ENCODE results near the gene SRD5A3. TPM values are rescaled to one million over a fixed set of nuclear protein-coding genes. Genes with fewer than 3 reads are reported as not detected.
A peak's percentile ranks its signal among the peaks of the same experiment; 100 is the strongest.

SRD5A3 gene
- total RNA-seq, 1 experiment from 2014 or later = 24.0 TPM

DNA sequence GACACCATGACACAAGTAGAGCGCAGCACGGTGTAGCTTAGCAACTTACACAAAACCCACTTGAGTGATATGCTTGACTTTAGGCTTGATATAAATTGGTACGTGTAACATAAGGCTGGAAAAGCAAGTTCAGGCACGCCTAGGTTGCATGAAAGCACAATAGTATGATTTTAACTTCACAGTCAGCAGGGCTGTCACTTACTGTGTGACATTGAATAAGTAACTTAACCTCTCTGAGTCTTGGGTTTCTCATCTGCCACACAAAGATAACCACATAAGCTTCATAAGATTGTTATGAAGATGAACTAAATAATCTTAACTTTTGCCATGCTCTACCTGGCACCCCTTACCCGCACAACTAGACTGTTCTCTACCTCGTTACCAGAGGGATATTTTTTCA, 9.5 kb downstream of the SRD5A3 start:
- H3K4me3 Mint-ChIP-seq = no peak overlapping the region
- ATAC-seq = no peak
- no peak overlapping the region for H3K27ac Mint-ChIP-seq
- peaks cover 36% of the 10 kb centered on the region for H3K36me3 Mint-ChIP-seq
- no peak for DNase-seq (ENCODE audit: low spot score)
- ChIA-PET CTCF (interaction anchor here (1.1 kb wide), 1 partner anchor 10 kb away, joined by 3 read pairs; the partner anchor contains the start of gene SRD5A3), POLR2A (no interaction called here)
- H3K4me1 Mint-ChIP-seq = peaks cover 3% of the 10 kb centered on the region; the same call in 1 of the 2 replicates
- peaks cover 18% of the 10 kb centered on the region for H3K9me3 Mint-ChIP-seq
- H3K27me3 Mint-ChIP-seq (ENCODE audit: low read depth) = no peaks in the 10 kb centered on the region
- TF ChIP-seq ELF4 (CRISPR knock-in tag; IDR thresholded peaks at IDR 0.05; ENCODE audit: low read depth) (no peak), ZNF263 (CRISPR knock-in tag; IDR thresholded peaks at IDR 0.05; ENCODE audit: low read depth) (no peak), CREM (CRISPR knock-in tag; IDR thresholded peaks at IDR 0.05) (no peak), GRHL2 (CRISPR knock-in tag; IDR thresholded peaks at IDR 0.05; ENCODE audit: insufficient replicate concordance, severe bottlenecking) (no peak)
- TF ChIP-seq, protein P1, sequence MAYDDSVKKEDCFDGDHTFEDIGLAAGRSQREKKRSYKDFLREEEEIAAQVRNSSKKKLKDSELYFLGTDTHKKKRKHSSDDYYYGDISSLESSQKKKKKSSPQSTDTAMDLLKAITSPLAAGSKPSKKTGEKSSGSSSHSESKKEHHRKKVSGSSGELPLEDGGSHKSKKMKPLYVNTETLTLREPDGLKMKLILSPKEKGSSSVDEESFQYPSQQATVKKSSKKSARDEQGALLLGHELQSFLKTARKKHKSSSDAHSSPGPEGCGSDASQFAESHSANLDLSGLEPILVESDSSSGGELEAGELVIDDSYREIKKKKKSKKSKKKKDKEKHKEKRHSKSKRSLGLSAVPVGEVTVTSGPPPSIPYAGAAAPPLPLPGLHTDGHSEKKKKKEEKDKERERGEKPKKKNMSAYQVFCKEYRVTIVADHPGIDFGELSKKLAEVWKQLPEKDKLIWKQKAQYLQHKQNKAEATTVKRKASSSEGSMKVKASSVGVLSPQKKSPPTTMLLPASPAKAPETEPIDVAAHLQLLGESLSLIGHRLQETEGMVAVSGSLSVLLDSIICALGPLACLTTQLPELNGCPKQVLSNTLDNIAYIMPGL (CRISPR knock-in tag; IDR thresholded peaks at IDR 0.05) = no peak
- TF ChIP-seq, protein P2, sequence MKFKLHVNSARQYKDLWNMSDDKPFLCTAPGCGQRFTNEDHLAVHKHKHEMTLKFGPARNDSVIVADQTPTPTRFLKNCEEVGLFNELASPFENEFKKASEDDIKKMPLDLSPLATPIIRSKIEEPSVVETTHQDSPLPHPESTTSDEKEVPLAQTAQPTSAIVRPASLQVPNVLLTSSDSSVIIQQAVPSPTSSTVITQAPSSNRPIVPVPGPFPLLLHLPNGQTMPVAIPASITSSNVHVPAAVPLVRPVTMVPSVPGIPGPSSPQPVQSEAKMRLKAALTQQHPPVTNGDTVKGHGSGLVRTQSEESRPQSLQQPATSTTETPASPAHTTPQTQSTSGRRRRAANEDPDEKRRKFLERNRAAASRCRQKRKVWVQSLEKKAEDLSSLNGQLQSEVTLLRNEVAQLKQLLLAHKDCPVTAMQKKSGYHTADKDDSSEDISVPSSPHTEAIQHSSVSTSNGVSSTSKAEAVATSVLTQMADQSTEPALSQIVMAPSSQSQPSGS (CRISPR knock-in tag; IDR thresholded peaks at IDR 0.05; ENCODE audit: borderline replicate concordance, low read depth) = no peak

DNA sequence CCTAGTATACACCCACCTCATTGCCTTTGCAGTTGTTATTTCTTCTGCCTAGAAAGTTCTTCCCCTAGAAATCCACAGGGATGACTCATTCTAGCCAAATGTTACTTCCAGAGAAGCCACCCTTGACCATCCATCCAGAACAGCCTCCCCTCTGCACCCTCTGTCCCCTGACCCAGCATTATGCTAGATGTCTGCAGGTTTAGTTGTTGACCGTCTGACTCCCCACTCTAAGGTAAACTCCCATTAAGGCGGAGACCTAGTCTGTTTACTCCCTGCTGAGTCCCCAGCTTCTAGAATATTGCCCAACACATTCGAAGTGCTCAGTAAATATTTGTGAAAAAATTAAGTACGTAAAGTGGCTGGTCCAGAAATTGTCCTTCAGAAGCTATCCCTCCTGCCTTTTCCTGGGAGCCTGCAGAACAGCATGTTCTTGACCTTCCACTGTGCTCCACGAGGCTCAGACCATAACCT, 11.0 kb downstream of the SRD5A3 start:
- ChIA-PET POLR2A (no interaction called here), CTCF (no interaction called here)
- H3K27me3 Mint-ChIP-seq (ENCODE audit: low read depth) = no peaks in the 10 kb centered on the region
- H3K27ac Mint-ChIP-seq = 0 out of 2 replicates have a peak overlapping the region, but pooled peaks have one; percentile 9
- no peak overlapping the region for H3K4me3 Mint-ChIP-seq
- DNase-seq (ENCODE audit: low spot score) = no peak
- TF ChIP-seq NR3C1 (CRISPR knock-in tag; conservative IDR thresholded peaks at IDR 0.05; ENCODE audit: low read depth) (no peak), TEAD1 (CRISPR knock-in tag; IDR thresholded peaks at IDR 0.05) (no peak)
- ATAC-seq = no peak
- peaks cover 32% of the 10 kb centered on the region for H3K36me3 Mint-ChIP-seq
- peaks cover 18% of the 10 kb centered on the region for H3K9me3 Mint-ChIP-seq
- H3K4me1 Mint-ChIP-seq = peaks cover 5% of the 10 kb centered on the region

DNA sequence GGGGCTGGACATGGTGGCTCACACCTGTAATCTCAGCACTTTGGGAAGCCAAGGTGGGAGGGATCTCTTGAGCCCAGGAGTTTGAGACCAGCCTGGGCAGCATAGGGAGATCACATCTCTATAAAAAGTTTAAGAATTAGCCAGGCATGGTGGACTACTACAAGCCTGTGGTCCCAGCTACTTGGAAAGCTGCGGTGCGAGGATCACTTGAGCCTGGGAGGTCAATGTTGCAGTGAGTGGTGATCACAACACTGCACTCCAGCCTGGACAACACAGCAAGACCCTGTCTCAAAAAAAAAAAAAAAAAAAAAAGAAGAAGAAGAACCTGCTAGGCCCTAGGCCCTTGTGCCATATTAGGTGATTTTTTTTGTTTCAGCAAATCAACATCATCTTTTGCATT, 12.2 kb downstream of the SRD5A3 start:
- H3K4me3 Mint-ChIP-seq = no peak overlapping the region
- ATAC-seq (no peak), DNase-seq (ENCODE audit: low spot score) (no peak)
- H3K4me1 Mint-ChIP-seq = peaks cover 5% of the 10 kb centered on the region
- no peak for TF ChIP-seq ZNF219 (CRISPR knock-in tag; IDR thresholded peaks at IDR 0.05; ENCODE audit: borderline replicate concordance)
- peak; percentile 77 for TF ChIP-seq ZNF121 (CRISPR knock-in tag; IDR thresholded peaks at IDR 0.05)
- H3K27me3 Mint-ChIP-seq (ENCODE audit: low read depth) = no peaks in the 10 kb centered on the region
- ChIA-PET POLR2A (no interaction called here), CTCF (no interaction called here)
- H3K36me3 Mint-ChIP-seq = peaks cover 21% of the 10 kb centered on the region
- H3K27ac Mint-ChIP-seq = no peak overlapping the region
- H3K9me3 Mint-ChIP-seq = peaks cover 9% of the 10 kb centered on the region

DNA sequence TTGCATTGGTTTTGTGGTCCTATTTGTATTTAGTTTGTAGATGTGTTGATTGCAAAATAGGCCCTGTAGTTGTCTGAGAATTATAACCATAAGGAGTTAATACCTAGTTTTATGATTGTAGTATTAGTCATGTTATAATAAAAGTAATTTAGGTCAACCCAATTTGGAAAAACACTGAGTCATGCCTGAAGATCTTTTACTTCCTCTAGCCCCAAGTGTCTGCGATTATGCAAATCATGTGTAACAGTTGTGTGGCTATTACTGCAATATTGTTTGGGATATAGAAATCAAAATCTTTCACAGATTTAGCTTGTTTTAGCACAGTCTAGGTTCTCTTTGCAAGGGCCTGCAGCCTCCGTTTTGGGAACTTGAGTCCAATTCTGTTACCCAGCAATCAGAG, 12.6 kb downstream of the SRD5A3 start:
- TF ChIP-seq, protein P3, sequence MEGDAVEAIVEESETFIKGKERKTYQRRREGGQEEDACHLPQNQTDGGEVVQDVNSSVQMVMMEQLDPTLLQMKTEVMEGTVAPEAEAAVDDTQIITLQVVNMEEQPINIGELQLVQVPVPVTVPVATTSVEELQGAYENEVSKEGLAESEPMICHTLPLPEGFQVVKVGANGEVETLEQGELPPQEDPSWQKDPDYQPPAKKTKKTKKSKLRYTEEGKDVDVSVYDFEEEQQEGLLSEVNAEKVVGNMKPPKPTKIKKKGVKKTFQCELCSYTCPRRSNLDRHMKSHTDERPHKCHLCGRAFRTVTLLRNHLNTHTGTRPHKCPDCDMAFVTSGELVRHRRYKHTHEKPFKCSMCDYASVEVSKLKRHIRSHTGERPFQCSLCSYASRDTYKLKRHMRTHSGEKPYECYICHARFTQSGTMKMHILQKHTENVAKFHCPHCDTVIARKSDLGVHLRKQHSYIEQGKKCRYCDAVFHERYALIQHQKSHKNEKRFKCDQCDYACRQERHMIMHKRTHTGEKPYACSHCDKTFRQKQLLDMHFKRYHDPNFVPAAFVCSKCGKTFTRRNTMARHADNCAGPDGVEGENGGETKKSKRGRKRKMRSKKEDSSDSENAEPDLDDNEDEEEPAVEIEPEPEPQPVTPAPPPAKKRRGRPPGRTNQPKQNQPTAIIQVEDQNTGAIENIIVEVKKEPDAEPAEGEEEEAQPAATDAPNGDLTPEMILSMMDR (IDR thresholded peaks at IDR 0.05) = no peak

More for the DNA sequence above, 12.6 kb downstream of the SRD5A3 start:
- CTCF ChIA-PET = no interaction called here
- no peak overlapping the region for H3K27ac Mint-ChIP-seq
- POLR2A ChIA-PET = no interaction called here
- H3K36me3 Mint-ChIP-seq = peaks cover 18% of the 10 kb centered on the region
- H3K4me1 Mint-ChIP-seq = peaks cover 6% of the 10 kb centered on the region
- ATAC-seq (no peak), DNase-seq (ENCODE audit: low spot score) (no peak)
- peaks cover 5% of the 10 kb centered on the region for H3K9me3 Mint-ChIP-seq
- H3K27me3 Mint-ChIP-seq (ENCODE audit: low read depth) = no peaks in the 10 kb centered on the region
- H3K4me3 Mint-ChIP-seq = no peak overlapping the region

Data from WTC11 (cell line).